Astrocyte (in vitro differentiated cells and primary cell): ENCODE results near the gene PLD4. TPM values are rescaled to one million over a fixed set of nuclear protein-coding genes. Genes with fewer than 3 reads are reported as not detected.

Experiments
- DNase-seq: peaks from one replicate; pipeline ENCODE4 v3.0.0-alpha.2; 2010; ENCODE audit warnings: low read depth
- FAIRE-seq: peaks from 2 replicates; lab custom pipeline; 2011; peaks lifted over from hg19 to GRCh38; lab: Jason Lieb, UNC
- H2AFZ ChIP-seq: 2 replicates; pipeline ENCODE4 v1.6.0; 2012; ENCODE audit warnings: low read depth, low read length, inconsistent platforms
- H3K27ac ChIP-seq: 2 replicates; pipeline ENCODE4 v1.5.1; 2011; ENCODE audit warnings: low read depth, low read length, inconsistent platforms
- H3K27me3 ChIP-seq: 2 replicates; pipeline ENCODE4 v1.6.0; 2011; ENCODE audit warnings: low read length, inconsistent platforms; ENCODE audit not compliant: insufficient read depth
- H3K36me3 ChIP-seq: 2 replicates; pipeline ENCODE4 v1.5.1; 2011; ENCODE audit warnings: low read length, inconsistent platforms; ENCODE audit not compliant: insufficient read depth
- H3K4me1 ChIP-seq: 2 replicates; pipeline ENCODE4 v1.5.1; 2011; ENCODE audit warnings: low read length, inconsistent platforms; ENCODE audit not compliant: insufficient read depth
- H3K4me2 ChIP-seq: 2 replicates; pipeline ENCODE4 v1.6.0; 2012; ENCODE audit warnings: low read length, inconsistent platforms
- H3K4me3 ChIP-seq: 2 replicates; pipeline ENCODE4 v1.5.1; 2011; ENCODE audit warnings: low read depth, mild to moderate bottlenecking, low read length, inconsistent platforms; ENCODE audit not compliant: insufficient read depth
- H3K79me2 ChIP-seq: 2 replicates; pipeline ENCODE4 v1.6.0; 2012; ENCODE audit warnings: mild to moderate bottlenecking, low read length, inconsistent platforms; ENCODE audit not compliant: insufficient read depth
- H3K9ac ChIP-seq: 2 replicates; pipeline ENCODE4 v1.6.0; 2012; ENCODE audit warnings: mild to moderate bottlenecking, low read length, inconsistent platforms
- H3K9me3 ChIP-seq: 2 replicates; pipeline ENCODE4 v1.5.1; 2012; ENCODE audit warnings: low read depth, mild to moderate bottlenecking, low read length, inconsistent platforms; ENCODE audit not compliant: insufficient read depth
- H4K20me1 ChIP-seq: 2 replicates; pipeline ENCODE4 v1.6.0; 2012; ENCODE audit warnings: low read length, inconsistent platforms; ENCODE audit not compliant: insufficient read depth
- H3K27ac Mint-ChIP-seq: one replicate; pipeline ENCODE4 v1.8.0; 2021; ENCODE audit warnings: mild to moderate bottlenecking, mixed read lengths; ENCODE audit not compliant: unreplicated experiment
- H3K27me3 Mint-ChIP-seq: one replicate; pipeline ENCODE4 v1.8.0; 2021; ENCODE audit warnings: low read depth, mixed read lengths; ENCODE audit not compliant: unreplicated experiment
- H3K36me3 Mint-ChIP-seq: one replicate; pipeline ENCODE4 v1.8.0; 2021; ENCODE audit warnings: low read depth, mixed read lengths; ENCODE audit not compliant: unreplicated experiment
- H3K4me1 Mint-ChIP-seq: one replicate; pipeline ENCODE4 v1.8.0; 2021; ENCODE audit warnings: low read depth, mixed read lengths; ENCODE audit not compliant: unreplicated experiment
- H3K4me3 Mint-ChIP-seq: one replicate; pipeline ENCODE4 v1.8.0; 2021; ENCODE audit warnings: mild to moderate bottlenecking, moderate library complexity, mixed read lengths; ENCODE audit not compliant: unreplicated experiment
- H3K9me3 Mint-ChIP-seq: one replicate; pipeline ENCODE4 v1.8.0; 2021; ENCODE audit warnings: mild to moderate bottlenecking, mixed read lengths; ENCODE audit not compliant: unreplicated experiment
- CTCF ChIP-seq: IDR thresholded peaks from 2 replicates; pipeline ENCODE4 v1.5.1; 2011; ENCODE audit warnings: low read depth, mild to moderate bottlenecking, inconsistent platforms, low read length, moderate library complexity; ENCODE audit not compliant: insufficient read depth
- EZH2 ChIP-seq: IDR thresholded peaks from 2 replicates; pipeline ENCODE4 v1.6.1; 2012; ENCODE audit warnings: mild to moderate bottlenecking, low read length, inconsistent platforms; ENCODE audit not compliant: insufficient read depth
- total RNA-seq: library from RNA; stranded (reverse); gene quantifications from 2 replicates; pipeline ENCODE4 v1.2.1, GENCODE V29; 2021

Gene PLD4
- total RNA-seq, 1 donor from 2014 or later, result 0.14 TPM

- DNase-seq, result no peak
- no peaks in the 10 kb centered on the region for H3K27me3 Mint-ChIP-seq
Measured at GRCh38 chr14:104885973-104886689, 38.5 kb upstream of the PLD4 start.

GRCh38 chr14:104886690-104887622 lies 37.7 kb upstream of the PLD4 start:
- Histone ChIP-seq H3K79me2 (no peaks in the 10 kb centered on the region), H3K27me3 (no peaks in the 10 kb centered on the region), H3K4me2 (no peak overlapping the region), H2AFZ (no peak overlapping the region), H4K20me1 (peaks cover 7% of the 10 kb centered on the region), H3K9ac (no peak overlapping the region), H3K27ac (no peak overlapping the region), H3K4me3 (no peak overlapping the region), H3K9me3 (no peaks in the 10 kb centered on the region), H3K36me3 (no peaks in the 10 kb centered on the region), H3K4me1 (no peaks in the 10 kb centered on the region)
- no peaks in the 10 kb centered on the region for H3K27me3 Mint-ChIP-seq
- no peak overlapping the region for H3K27ac Mint-ChIP-seq
- no peak overlapping the region for H3K4me3 Mint-ChIP-seq
- H3K9me3 Mint-ChIP-seq, result no peaks in the 10 kb centered on the region
- DNase-seq (no peak), FAIRE-seq (no peak)
- H3K4me1 Mint-ChIP-seq, result no peaks in the 10 kb centered on the region
- H3K36me3 Mint-ChIP-seq, result no peaks in the 10 kb centered on the region
- no peak for TF ChIP-seq EZH2
- no peak for TF ChIP-seq CTCF

More at GRCh38 chr14:104885973-104886689, 38.5 kb upstream of the PLD4 start:
- H2AFZ ChIP-seq, result no peak overlapping the region
- no peaks in the 10 kb centered on the region for H3K27me3 ChIP-seq
- no peaks in the 10 kb centered on the region for H3K4me1 Mint-ChIP-seq
- no peak for FAIRE-seq
- H3K27ac ChIP-seq, result no peak overlapping the region
- no peaks in the 10 kb centered on the region for H3K36me3 Mint-ChIP-seq
- no peaks in the 10 kb centered on the region for H3K9me3 Mint-ChIP-seq
- no peaks in the 10 kb centered on the region for H3K36me3 ChIP-seq
- no peaks in the 10 kb centered on the region for H3K9me3 ChIP-seq
- no peak for TF ChIP-seq CTCF
- TF ChIP-seq EZH2, result no peak
- no peak overlapping the region for H3K4me2 ChIP-seq
- no peak overlapping the region for H3K4me3 Mint-ChIP-seq
- peaks cover 16% of the 10 kb centered on the region for H4K20me1 ChIP-seq
- H3K79me2 ChIP-seq, result no peaks in the 10 kb centered on the region
- no peak overlapping the region for H3K9ac ChIP-seq
- no peak overlapping the region for H3K4me3 ChIP-seq
- no peaks in the 10 kb centered on the region for H3K4me1 ChIP-seq
- H3K27ac Mint-ChIP-seq, result no peak overlapping the region
